VCaP (cell line): ENCODE data around the gene PNN.
"Not testable (repeated sequence)": the region's sequence is repeated elsewhere in the genome, so short reads cannot be mapped to it uniquely, and the experiment has no call there.

Source experiments
- H3K27ac ChIP-seq: fragments of 450-650 bp; 2 replicates; pipeline ENCODE4 v1.5.1; 2017
- CTCF ChIP-seq: fragments of 450-650 bp; conservative IDR thresholded peaks from 2 replicates; pipeline ENCODE4 v1.5.1; 2017; ENCODE audit warnings: mild to moderate bottlenecking, moderate library complexity

PNN gene

GRCh38 chr14:39228509-39229221 is 53.6 kb downstream of the PNN start:
- TF ChIP-seq CTCF: no peak
- no peak overlapping the region for H3K27ac ChIP-seq

- no peak for TF ChIP-seq CTCF
- H3K27ac ChIP-seq: no peak overlapping the region
These were observed 54.1 kb downstream of the PNN start for GRCh38 chr14:39229222-39229543.

- H3K27ac ChIP-seq: no peak overlapping the region
- no peak for TF ChIP-seq CTCF
These were observed 54.6 kb downstream of the PNN start for GRCh38 chr14:39229601-39230110.

- no peak for TF ChIP-seq CTCF
- no peak overlapping the region for H3K27ac ChIP-seq
These were observed 55.5 kb downstream of the PNN start for GRCh38 chr14:39230416-39231035.

- TF ChIP-seq CTCF: peak; percentile 39; the same call in 1 of the 2 replicates
- not testable (repeated sequence) for H3K27ac ChIP-seq
These were observed 56.9 kb downstream of the PNN start for GRCh38 chr14:39231751-39232553.
